Measurements from ENCODE around the gene LEFTY1. TPM values are rescaled to one million over a fixed set of nuclear protein-coding genes. Genes with fewer than 3 reads are reported as not detected.

Gene LEFTY1
- total RNA-seq, 1 donor from 2014 or later = not detected

GRCh38 chr1:225923692-225924555 lies 35.0 kb upstream of the LEFTY1 start, which contains the start of gene PYCR2:
PYCR2 (minus strand) TSS chr1:225924250; CDS start chr1:225924110, 140 bp downstream.
- H3K4me3 ChIP-seq (ENCODE audit: low read depth, low read length) = peak within 1 kb of the TSS; percentile 99
- peaks cover 17% of the 10 kb centered on the region for H3K36me3 ChIP-seq (ENCODE audit: control insufficient read depth, insufficient read depth, low read length)
- TF ChIP-seq CTCF (IDR thresholded peaks at IDR 0.05; ENCODE audit: insufficient read depth, low read length, severe bottlenecking) = no peak
- peak; percentile 86 for DNase-seq (ENCODE audit: low read depth)
- no peak for FAIRE-seq
- no peaks in the 10 kb centered on the region for H3K27me3 ChIP-seq (ENCODE audit: control insufficient read depth, insufficient read depth, low read length)

GRCh38 chr1:225923381-225923691 lies 34.4 kb upstream of the LEFTY1 start:
- FAIRE-seq = no peak
- no peak for TF ChIP-seq CTCF (IDR thresholded peaks at IDR 0.05; ENCODE audit: insufficient read depth, low read length, severe bottlenecking)
- H3K4me3 ChIP-seq (ENCODE audit: low read depth, low read length) = peak overlapping the region; percentile 99
- peaks cover 17% of the 10 kb centered on the region for H3K36me3 ChIP-seq (ENCODE audit: control insufficient read depth, insufficient read depth, low read length)
- H3K27me3 ChIP-seq (ENCODE audit: control insufficient read depth, insufficient read depth, low read length) = no peaks in the 10 kb centered on the region
- no peak for DNase-seq (ENCODE audit: low read depth)

- H3K4me3 ChIP-seq (ENCODE audit: low read depth, low read length) = no peak overlapping the region
- FAIRE-seq (peak; percentile 60), DNase-seq (ENCODE audit: low read depth) (peak; percentile 96)
- H3K36me3 ChIP-seq (ENCODE audit: control insufficient read depth, insufficient read depth, low read length) = peaks cover 19% of the 10 kb centered on the region
- TF ChIP-seq CTCF (IDR thresholded peaks at IDR 0.05; ENCODE audit: insufficient read depth, low read length, severe bottlenecking) = no peak
- H3K27me3 ChIP-seq (ENCODE audit: control insufficient read depth, insufficient read depth, low read length) = no peaks in the 10 kb centered on the region
These were observed 33.1 kb upstream of the LEFTY1 start for GRCh38 chr1:225921734-225922709.

- DNase-seq (ENCODE audit: low read depth) = peak; percentile 93
- no peak for FAIRE-seq
- peaks cover 19% of the 10 kb centered on the region for H3K36me3 ChIP-seq (ENCODE audit: control insufficient read depth, insufficient read depth, low read length)
- H3K4me3 ChIP-seq (ENCODE audit: low read depth, low read length) = no peak overlapping the region
- no peak for TF ChIP-seq CTCF (IDR thresholded peaks at IDR 0.05; ENCODE audit: insufficient read depth, low read length, severe bottlenecking)
- no peaks in the 10 kb centered on the region for H3K27me3 ChIP-seq (ENCODE audit: control insufficient read depth, insufficient read depth, low read length)
These were observed 31.0 kb upstream of the LEFTY1 start for GRCh38 chr1:225919906-225920305.

GRCh38 chr1:225918280-225918679 lies 29.3 kb upstream of the LEFTY1 start:
- DNase-seq (ENCODE audit: low read depth) (no peak), FAIRE-seq (no peak)
- Histone ChIP-seq H3K36me3 (ENCODE audit: control insufficient read depth, insufficient read depth, low read length) (peaks cover 19% of the 10 kb centered on the region), H3K27me3 (ENCODE audit: control insufficient read depth, insufficient read depth, low read length) (no peaks in the 10 kb centered on the region), H3K4me3 (ENCODE audit: low read depth, low read length) (no peak overlapping the region)
- TF ChIP-seq CTCF (IDR thresholded peaks at IDR 0.05; ENCODE audit: insufficient read depth, low read length, severe bottlenecking) = no peak
